Limb (tissue), 2 donors: Measurements from ENCODE around the gene SNRNP25.
"Not testable (repeated sequence)": the region's sequence is repeated elsewhere in the genome, so short reads cannot be mapped to it uniquely, and the experiment has no call there.

Experiments used
- DNase-seq, 2 donors: peaks; one replicate each; pipeline ENCODE4 v3.0.0-alpha.2; 2016; ENCODE audit errors: extremely low spot score in 2 of 2

The SNRNP25 gene

DNA sequence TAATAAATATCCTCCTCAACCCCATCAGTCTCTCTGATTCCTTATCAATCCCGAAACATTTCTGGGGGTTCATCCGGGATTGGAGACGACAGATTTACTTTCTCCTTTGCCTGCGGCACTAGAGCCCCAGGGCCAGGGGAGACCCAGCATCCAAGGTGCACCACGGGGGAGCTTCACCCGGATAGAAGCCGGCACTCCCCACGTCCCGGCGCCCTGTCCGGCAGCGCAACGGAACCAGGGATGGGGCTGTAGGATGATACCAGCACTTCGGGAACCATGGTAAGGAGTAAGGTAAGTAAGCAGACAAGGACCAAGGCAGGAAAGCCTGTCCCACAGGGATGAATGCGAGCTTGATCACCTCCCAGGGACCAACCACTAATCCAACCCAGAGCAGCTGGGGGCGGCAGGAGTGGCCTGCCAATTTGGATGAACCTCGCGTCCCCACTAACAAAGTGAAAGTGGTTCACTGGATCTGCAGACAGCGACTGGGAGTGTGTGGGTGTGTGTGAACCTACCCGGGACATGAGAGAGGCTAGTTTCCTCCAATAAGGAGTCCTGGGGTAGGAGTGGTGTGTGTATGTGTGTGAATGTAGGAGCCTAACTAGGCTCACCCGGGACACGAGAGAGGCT lies 12.1 kb upstream of the SNRNP25 start:
- DNase-seq = no peak

DNA sequence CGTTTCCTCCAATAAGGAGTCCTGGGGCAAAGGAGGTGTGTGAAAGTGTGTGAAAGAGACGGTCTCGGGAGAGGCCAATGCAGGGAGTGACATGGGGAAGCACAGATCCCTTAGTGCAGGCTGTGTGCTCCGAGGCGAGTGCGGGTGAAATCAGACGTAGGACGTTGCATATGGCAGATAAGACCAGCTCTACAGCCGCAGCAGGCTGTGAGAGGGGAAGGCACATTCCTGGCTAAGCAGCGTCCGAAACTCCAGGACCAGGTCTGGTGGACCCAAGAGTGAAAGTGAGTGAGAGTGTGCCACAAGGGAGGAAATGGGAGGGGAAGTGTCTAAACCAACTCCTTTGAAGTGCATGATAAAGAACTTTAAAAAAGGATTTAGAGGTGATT lies 11.6 kb upstream of the SNRNP25 start:
- DNase-seq = no peak

DNA sequence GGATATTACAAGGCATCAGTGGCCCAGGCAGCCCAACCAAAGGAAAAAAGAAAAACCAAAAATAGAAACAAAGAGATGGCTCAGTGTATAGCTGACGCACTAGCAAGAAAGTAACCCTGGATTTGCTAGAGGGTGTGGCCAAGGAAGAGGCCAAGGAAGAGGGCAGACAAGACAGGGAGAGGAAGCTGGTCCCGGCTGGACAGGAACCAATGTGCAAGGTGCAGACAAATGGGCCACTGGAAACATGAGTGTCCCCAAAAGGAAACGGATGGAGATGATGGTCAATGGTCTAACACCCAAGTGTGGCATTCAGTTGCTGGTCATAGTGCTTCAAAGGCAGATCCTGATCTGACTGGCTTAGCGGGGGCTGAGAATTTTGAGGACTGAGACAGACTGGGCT lies 10.9 kb upstream of the SNRNP25 start:
- DNase-seq = no peak

DNA sequence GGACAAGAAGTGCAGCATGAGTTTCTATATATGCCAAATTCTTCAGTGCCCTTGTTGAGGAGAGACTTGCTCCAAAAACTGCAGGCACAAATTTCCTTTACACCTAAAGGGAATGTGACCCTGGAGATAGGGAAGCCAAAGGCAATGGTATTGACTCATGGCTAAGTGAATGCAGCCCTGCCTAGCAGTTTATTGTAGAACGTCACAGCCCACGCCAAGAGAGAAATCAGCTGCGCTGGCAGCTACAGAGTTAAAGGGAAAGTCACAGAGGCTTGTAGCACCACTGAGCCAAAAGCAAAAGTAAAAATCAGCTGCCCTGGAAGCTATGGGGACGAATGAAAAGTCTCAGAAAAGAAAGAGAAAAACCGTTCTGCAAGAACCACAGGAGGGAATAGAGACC lies 10.3 kb upstream of the SNRNP25 start:
- DNase-seq = no peak

DNA sequence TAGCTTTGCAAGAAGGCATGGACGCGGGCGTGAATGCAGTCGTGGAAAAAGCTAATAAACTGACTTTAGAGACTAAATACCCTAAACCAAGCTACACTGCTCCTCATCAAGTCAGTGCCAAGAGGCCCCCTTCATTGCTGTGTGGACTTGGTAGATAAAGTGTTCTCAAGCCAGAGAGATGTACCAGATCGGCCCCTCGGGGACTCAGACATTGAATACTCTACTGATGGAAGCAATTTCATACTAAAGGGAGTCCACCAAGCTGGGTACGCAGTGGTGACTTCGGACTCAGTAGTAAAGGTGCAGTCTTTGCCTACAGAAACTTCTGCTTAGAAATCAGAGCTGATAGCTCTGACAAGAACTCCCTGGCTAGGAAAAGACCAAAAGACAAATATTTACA lies 9.0 kb upstream of the SNRNP25 start:
- DNase-seq = no peak

DNA sequence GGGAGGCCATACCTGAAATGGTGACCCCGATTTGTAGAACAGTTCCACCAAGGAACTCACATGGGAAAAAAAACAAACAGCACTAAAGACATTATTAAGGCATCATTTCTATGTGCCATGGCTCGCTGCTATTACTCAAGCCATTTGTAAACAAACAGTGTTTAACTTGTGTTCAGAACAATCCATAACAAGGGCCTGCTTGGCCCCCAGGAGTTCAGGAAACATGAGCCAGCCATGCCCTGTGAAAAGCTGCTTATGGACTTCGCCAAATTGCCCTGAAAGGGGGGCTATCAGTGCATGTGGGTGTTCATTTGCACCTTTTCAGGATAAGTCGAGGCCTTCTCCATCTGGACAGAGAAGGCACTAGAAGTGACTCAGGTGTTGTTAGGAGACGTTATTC lies 8.2 kb upstream of the SNRNP25 start:
- DNase-seq = no peak

DNA sequence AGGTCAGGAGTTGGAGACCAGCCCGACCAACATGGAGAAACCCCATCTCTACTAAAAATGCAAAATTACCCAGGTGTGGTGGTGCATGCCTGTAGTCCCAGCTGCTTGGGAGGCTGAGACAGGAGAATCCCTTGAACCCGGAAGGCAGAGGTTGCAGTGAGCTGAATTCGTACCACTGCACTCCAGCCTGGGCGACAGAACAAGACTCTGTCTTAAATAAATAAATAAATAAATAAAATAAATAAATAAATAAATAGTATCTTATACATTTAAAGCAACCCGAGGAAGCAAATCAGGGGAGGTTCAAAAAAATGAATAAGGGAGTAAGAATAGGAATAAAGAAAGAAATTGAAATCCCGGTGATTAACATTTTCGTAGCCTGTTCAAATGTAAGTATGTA lies 7.1 kb upstream of the SNRNP25 start:
- not testable (repeated sequence) for DNase-seq

DNA sequence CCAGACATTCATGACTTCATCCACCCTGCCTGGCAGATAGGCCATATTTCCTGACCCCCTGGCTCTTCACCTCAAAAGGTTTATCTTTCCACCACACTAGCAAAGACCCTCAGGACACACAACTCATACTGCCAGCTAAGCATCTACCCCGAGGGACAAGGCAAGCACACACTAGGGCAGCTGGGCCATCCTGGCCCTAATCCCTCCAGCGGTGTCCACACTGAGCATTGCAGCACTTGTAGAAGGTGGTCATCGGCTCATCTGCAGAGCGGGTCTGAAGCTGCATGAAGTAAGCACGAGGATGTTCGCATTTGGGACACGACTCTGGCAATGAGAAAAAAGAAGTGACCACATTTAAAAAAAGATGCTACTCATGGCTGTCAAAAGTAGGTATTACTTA lies 6.4 kb upstream of the SNRNP25 start:
- DNase-seq = no peak

DNA sequence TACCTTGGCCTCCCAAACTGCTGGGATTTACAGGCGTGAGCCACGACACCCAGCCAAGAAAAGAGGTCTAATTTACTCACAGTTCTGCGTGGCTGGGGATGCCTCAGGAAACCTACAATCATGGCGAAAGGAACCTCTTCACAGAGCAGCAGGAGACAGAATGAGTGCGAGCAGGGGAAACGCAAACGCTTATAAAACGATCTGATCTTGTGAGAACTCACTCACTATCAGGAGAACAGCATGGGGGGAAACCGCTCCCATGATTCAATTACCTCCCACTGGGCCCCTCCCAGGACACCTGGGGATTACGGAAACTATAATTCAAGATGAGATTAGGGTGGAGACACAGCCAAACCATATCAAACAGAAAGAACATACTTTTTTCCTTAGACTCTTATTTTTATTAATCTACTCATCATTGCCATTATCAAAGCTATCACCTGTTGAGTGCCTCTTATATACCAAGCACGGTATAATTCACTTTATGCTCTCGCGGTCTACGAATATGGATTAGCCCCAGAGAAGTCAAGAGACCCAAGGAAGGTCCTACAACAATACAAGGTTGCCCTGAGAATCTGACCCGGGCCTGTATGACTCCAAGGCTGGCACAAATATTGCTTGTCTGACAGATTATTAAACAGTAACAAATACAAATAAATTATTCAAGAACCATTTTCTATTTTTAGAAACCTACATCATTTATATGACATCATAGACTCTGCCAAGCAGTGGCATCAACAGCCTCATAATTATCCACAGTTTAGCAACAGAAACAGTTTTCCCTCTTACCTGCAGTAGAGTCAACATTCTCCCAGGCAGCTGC lies 2.6 kb upstream of the SNRNP25 start:
- DNase-seq = no peak

DNA sequence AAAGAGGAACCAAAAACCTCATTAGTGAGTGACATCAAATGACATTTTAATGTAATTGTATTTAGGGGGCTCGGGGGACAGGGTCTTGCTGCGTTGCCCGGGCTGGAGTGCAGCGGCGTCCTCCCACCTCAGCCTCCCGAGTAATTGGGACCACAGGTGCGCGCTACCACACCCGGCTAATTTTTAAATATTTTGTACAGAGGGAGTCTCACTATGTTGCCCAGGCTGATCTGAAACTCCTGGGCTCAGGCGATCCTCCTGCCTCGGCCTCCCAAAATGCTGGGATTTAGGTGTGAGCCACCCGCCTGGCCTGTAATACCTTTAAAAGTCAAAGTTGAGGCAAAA lies 581 bp downstream of the SNRNP25 start:
- DNase-seq = no peak

DNA sequence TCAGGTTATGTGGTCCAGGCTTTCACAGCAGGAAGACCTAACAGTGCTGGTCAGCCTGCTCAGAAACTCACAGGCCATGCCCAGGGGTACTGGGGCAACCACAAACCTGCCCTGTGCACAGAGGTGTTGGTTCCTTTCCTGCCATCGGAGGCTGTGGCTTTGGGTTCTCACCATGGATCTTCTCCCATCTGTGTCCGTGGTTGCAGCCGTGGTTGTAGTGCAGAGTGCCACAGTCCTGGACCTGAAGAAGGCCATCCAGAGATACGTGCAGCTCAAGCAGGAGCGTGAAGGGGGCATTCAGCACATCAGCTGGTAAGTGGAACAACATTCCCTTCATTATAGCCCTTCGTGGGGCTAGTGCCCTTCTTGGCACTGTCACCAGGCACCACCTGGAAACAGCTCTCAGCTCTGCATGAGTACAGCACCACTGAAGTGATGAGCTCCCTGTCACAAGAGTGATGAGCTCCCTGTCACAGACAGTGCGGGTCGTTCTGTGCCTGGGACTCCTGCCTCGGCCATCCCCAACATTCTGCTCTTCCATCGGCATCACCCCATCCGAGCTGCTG lies 2.0 kb downstream of the SNRNP25 start:
- no peak for DNase-seq

DNA sequence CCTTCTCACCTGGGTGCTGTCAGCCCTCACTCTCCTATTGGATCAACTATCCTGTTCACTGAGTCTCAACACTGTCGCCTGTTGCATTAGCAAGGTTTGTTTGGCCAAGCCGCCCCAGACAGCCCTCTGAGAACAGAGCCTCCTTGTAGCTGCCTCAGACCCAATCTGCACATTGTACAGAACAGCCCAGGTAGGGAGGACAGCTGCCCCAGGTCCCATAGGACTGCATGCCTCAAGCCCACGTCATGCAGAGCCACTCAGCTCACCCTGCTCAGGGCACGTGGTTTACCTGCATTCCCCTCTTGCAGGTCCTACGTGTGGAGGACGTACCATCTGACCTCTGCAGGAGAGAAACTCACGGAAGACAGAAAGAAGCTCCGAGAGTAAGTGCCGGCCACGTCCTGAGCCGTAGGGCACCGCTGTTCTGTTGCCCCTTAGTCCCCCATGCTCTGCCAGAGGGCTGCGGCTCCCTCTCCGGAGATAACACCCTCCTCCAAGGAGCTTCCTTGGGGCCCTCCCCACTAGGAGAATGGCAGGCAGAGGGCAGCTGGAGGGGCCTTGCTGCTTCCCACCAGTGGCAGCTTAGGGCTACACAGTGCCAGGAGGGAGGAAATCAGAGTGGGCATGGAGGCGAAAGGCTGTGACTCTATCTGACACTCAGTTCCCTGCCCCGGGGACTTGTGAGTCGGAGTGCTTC lies 2.8 kb downstream of the SNRNP25 start:
- DNase-seq = no peak

DNA sequence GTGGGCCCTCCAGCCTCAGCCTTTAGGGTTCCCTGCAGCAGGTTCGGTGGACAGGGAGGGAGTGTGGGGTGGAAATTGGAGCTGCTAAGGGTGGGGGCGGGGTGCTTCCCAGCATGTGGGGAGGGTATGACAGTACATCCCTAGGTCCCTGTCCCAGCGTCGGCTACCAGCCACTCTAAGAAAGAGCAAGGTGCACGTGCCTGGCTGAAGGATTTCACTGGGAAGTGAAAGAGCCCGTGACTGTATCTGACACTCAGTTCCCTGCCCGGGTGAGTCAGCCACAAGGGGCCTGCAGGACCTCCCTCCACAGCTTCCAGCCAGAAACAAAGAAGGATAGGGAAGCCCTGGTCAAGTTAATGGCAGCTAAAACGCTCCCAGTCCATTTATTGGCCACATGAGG lies 4.1 kb downstream of the SNRNP25 start:
- DNase-seq = no peak

DNA sequence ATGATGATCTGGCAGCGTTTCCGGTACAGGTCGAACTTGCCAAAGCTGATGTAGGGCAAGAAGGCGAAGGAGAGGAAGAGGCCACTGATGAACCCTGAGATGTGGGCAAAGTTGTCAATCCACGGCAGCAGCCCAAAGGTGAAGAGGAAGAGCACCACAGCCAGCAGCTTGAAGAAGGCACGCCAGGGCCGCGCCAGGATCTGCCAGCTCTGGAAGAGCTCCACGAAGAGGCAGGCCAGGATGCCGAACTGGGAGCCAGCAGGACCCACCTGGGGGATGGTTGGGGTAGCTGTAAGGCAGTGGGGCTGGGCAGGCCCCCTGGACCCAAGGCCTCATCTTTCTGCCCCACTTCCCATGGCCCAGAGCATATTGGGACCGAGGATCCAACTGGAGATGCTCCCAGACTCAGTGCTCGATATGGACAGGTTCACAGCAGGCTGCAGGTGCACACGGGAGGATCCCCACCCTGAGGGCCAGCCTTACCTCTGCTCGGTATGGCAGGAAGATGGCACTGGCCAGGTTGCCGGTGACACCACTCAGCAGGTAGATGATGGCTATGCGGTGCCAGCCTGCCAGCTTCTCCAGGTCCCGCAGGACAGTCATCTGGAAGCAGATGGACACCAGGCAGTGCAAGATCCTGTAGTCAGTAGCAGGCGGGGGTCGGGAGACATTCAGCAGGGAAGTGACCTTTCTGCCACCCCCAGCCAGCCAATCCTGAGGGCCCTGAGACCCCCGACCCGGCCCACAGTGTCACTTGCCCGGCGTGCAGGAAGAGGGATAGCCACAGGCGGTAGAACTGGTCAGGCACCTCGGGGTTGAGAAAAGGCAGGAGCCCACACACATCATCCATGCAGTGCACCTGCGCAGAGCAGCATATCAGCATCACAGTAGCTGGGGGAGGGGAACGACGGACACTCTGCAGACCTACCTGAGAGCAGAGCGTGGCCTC lies 5.1 kb downstream of the SNRNP25 start:
- peak in 1 of 2 donors; percentile 27 for DNase-seq

DNA sequence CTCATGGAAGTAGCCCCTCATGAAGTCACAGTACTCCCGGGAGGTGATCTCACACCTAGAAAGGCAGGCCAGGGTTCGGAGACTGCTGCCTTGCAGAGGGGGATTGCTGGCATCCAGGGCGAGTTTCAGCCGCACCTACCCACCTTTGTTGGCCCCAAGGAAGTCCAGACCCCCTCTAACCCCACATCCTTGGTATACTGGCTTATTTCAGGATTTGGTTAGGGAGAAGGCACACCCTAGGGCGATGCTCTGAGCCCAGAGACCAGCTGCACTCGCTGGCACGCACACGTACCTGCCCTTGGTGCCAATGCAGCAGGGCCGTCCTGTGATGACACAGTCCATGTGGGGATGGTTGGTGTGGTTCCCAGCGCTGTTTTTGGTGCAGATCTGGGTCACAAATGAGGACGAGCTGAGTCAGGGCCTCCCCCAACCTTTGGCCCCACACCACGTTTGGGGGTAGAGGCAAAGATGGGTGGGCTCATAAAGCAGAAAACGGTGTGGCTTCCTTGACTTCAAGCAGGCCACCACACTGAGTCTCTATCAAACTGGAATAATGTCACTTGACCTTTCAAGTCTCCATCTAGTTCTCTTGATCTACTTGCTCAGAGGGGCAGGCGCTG lies 5.9 kb downstream of the SNRNP25 start:
- no peak for DNase-seq

DNA sequence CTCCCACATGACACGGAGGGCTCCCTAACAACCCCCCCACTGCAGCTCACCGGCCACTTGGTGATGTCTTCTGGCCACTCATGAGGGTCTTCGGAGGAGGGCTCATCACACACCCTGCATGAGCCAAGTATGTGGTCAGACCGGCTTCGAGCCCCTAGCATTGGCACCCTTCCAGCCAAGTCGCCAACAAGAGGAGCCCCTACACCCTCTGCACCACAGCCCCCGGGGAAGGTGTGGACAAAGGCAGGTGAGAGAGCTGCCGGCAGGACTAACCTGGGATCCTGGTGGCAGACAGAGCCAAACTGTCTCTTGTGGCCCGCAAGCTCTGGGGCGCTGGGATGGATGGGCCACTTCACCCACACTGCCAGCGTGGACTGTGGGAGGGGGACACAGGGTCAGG lies 6.5 kb downstream of the SNRNP25 start:
- DNase-seq = peak in 1 of 2 donors; percentile 28

DNA sequence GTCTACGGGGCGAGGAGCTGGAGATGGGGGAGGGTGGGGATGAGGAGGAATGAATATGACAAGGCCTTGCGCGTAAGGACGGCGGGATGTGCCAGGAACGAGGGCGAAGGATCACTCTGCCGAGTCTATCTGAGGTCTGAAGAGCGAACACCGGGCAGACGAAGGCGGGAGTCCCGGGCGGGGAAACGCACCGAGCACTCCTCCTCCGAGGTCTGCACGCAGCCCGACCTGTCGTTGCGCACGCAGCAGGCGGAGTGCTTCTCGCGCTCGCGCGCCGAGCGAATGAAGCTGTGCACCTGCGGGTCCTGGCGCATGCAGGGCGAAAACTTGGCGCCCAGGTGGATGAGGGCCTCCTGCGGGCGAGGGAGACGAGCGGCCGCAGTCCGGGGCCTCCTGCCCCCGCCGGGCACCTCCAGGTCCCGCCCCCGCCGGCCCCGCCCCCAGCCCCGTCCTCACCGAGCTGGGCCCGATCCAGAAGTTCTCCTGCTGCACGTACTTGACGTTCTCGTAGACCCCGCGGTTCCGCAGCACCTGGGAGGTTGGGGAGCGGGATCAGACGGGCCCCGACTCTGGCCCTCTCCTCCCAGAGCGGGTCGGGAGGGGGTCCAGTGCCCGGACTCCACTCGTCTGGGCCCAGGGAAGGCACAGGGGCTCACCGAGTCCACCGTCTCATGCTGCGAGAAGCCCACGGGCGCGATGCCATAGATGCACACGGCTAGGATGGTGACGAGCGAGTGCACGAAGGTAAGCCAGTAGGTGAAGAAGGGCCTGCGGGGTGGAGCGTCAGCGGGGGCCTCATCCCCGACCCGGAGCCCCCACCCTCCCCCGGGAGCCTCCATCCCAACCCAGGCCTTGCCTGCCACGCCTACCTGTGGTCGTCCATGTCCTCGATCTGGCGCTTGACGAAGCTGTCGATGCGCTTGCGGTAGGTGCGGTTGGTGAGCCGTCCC lies 7.6 kb downstream of the SNRNP25 start:
- peak in 1 of 2 donors; percentile 29 for DNase-seq

DNA sequence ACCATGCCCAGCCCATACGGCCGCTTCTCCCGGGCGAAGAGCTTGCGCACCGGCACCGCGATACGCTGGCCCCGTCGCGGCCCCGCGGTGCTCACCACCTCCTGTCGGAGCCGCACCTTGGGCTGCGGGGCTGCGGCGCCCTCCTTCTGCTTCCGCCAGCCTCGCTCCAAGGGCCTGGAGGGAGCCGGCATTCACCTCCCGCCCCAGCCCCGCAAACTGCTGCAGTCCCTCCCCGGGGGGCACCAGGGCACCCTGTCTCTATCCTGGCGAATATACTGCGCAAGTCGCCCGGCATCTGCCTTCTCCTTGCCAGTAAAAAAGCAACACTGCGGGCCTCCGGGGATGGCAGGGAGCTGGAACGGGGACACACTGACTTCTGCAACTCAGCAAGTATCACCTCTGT lies 8.3 kb downstream of the SNRNP25 start:
- no peak for DNase-seq

DNA sequence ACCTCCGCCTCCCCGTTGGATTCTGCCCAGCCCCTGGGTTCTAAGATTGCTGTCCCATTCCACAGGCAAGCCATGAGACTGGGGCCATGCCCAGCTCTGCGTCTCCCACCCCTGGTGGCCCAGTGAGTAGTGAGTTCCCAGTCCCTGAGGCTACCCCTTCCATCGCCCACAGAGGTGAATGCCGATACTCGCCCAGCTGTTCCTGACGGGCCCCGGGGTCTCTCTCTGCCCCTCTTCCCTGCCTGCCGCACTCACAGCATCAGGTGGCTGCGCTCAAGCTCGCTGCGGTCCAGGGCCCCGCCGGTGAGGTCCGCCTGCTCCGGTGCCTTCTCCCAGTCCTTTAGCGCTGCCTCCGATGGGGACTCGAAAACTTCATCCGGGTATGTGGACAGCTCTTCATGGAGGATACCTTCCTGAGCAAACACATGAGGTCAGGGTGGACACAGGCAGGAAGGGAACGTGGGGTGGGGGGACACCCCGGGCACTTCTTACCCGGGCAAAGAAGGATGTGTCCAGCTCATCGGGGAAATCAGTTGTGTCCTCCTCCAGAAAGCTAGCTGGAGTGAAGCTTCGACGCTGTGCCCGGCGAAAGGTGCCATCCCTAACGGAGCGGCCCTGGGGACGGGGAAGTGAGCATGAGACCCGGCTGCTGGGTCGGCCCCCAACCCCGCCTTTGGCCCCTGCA lies 8.8 kb downstream of the SNRNP25 start:
- DNase-seq = no peak
